IPS-20b (cell line): ENCODE data around the gene MAPK9.

Source experiments
- H3K27ac ChIP-seq: one replicate; pipeline ENCODE4 v1.5.1; 2013; ENCODE audit warnings: low read length
- H3K27me3 ChIP-seq: 2 replicates; pipeline ENCODE4 v1.6.1; 2013; ENCODE audit warnings: mild to moderate bottlenecking, low read length, inconsistent platforms; ENCODE audit not compliant: insufficient read depth
- H3K36me3 ChIP-seq: 2 replicates; pipeline ENCODE4 v1.6.1; 2013; ENCODE audit warnings: low read depth, mild to moderate bottlenecking, inconsistent platforms, low read length, moderate library complexity; ENCODE audit not compliant: insufficient read depth
- H3K4me1 ChIP-seq: 2 replicates; pipeline ENCODE4 v1.6.1; 2013; ENCODE audit warnings: mild to moderate bottlenecking, control low read depth, inconsistent platforms, low read length, moderate library complexity; ENCODE audit not compliant: insufficient read depth
- H3K4me3 ChIP-seq: 2 replicates; pipeline ENCODE4 v1.5.1; 2013; ENCODE audit warnings: mild to moderate bottlenecking, low read length, inconsistent platforms
- H3K9ac ChIP-seq: 2 replicates; pipeline ENCODE4 v1.6.1; 2013; ENCODE audit warnings: low read depth, mild to moderate bottlenecking, inconsistent platforms, low read length, moderate library complexity
- H3K9me3 ChIP-seq: 2 replicates; pipeline ENCODE4 v1.6.1; 2013; ENCODE audit warnings: mild to moderate bottlenecking, low read depth, low read length, inconsistent platforms; ENCODE audit not compliant: insufficient read depth

MAPK9 gene

DNA sequence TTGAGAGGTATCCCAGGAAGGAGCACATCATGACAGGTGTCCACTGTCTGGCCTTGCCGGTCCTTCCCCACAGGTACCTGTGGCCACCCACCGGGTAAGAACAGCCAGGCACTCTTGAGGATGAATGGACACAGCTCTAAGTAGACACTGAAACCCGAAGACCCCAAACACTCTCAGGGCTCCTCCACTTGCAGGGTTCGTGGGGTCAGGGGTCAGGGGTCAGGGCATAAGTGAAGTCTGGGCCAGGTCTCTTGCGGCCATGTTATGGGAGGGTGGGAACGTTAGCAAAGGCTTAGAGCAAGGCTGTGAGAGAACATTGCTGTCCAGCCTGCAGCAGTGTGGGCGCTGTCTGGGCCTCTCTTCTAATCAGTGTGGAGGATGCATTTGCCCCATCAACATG lies 40.0 kb downstream of the MAPK9 start:
- H3K9me3 ChIP-seq: peaks cover 57% of the 10 kb centered on the region
- H3K9ac ChIP-seq: no peak overlapping the region
- peaks cover 69% of the 10 kb centered on the region for H3K36me3 ChIP-seq
- H3K4me1 ChIP-seq: no peaks in the 10 kb centered on the region
- H3K27ac ChIP-seq: no peak overlapping the region
- no peaks in the 10 kb centered on the region for H3K27me3 ChIP-seq
- no peak overlapping the region for H3K4me3 ChIP-seq

DNA sequence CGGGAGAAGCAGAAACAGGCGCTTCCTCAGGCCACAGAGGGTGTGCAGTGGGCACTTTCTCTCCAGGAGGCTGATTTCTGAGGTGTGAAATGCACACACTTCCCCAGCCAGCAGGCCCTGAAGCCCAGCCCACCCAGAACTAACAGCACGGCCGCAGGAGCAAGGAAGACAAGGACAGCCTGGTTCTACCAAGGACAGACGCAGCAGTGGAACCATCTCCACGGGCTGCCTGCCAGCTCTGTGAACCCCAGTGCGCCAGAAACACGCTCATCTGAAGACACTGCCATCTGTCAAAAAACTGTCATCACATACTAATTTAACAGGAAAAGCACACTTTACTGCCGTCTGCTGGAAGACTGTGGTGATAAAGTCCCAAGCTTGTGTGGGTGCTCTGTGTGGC lies 40.7 kb downstream of the MAPK9 start:
- peaks cover 69% of the 10 kb centered on the region for H3K36me3 ChIP-seq
- no peak overlapping the region for H3K9ac ChIP-seq
- peaks cover 50% of the 10 kb centered on the region for H3K9me3 ChIP-seq
- no peak overlapping the region for H3K27ac ChIP-seq
- H3K4me3 ChIP-seq: no peak overlapping the region
- H3K4me1 ChIP-seq: no peaks in the 10 kb centered on the region
- no peaks in the 10 kb centered on the region for H3K27me3 ChIP-seq

DNA sequence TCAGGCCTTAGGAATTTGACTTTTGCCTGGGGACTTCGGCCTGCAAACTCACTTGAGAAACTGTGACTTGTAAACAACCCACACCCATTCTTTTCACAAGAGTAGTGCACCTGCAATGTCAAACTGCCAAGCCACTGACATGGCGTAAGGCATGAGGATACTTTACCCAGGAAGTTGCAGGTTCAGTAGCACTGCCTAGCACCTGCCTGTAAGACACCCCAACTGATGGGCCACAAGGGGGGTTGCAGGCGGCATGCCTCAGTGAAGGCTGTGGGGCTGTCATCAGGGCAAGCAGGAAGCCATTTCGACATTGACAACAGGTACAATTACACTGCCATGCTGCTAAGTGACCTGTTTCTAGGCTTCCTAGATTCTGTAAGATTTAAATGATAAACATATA lies 41.6 kb downstream of the MAPK9 start:
- Histone ChIP-seq H3K4me1 (no peaks in the 10 kb centered on the region), H3K27ac (no peak overlapping the region), H3K9ac (no peak overlapping the region), H3K27me3 (no peaks in the 10 kb centered on the region), H3K4me3 (no peak overlapping the region), H3K36me3 (peaks cover 66% of the 10 kb centered on the region), H3K9me3 (peaks cover 43% of the 10 kb centered on the region)

DNA sequence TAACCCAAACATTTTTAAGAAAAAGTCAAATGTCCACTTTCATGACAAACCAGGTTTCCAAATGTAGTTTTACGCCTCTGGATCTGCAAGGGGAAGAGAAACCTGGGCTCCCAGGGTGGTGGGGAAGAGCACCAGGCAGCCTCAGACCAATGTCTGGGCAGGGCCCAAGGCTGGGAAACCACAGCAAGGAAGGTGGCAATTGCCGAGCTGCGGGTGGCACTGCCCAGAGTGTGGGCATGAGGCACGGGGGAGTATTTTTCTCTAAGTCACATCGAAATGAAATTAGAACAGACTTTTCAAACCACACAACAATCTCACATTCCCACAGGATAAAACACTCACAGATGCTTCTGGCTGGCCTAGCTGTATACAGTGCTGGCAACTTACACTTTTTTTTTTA lies 50.3 kb downstream of the MAPK9 start:
- H3K4me1 ChIP-seq: no peaks in the 10 kb centered on the region
- H3K27me3 ChIP-seq: no peaks in the 10 kb centered on the region
- no peak overlapping the region for H3K27ac ChIP-seq
- H3K9ac ChIP-seq: no peak overlapping the region
- H3K36me3 ChIP-seq: peaks cover 66% of the 10 kb centered on the region
- H3K9me3 ChIP-seq: no peaks in the 10 kb centered on the region
- H3K4me3 ChIP-seq: no peak overlapping the region

- Histone ChIP-seq H3K36me3 (peaks cover 76% of the 10 kb centered on the region), H3K9me3 (no peaks in the 10 kb centered on the region), H3K4me1 (0 out of 2 replicates have a peak, but pooled peaks cover 4% of the 10 kb centered on the region), H3K27me3 (no peaks in the 10 kb centered on the region), H3K4me3 (no peak overlapping the region), H3K27ac (no peak overlapping the region), H3K9ac (no peak overlapping the region)
These were observed 53.3 kb downstream of the MAPK9 start for GRCh38 chr5:180238631-180239030.

DNA sequence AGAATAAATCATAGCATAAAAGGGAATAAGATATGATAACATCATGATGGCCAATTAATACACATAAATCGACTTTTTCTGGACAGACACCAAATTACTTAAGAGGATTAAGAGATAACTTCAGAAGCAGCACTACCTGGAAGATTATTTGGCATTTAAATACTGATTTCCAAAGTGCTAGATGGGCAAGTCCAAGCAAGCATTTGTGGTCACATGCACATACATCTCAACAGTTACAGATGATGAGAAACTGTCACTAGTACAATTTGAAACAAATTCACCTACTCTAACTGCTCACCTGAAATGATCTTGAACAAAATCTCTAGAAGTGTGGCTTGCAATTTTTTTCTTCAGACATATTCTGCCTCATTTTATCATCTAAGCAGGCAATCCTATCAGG lies 56.0 kb downstream of the MAPK9 start:
- Histone ChIP-seq H3K27me3 (no peaks in the 10 kb centered on the region), H3K36me3 (peaks cover 60% of the 10 kb centered on the region)

DNA sequence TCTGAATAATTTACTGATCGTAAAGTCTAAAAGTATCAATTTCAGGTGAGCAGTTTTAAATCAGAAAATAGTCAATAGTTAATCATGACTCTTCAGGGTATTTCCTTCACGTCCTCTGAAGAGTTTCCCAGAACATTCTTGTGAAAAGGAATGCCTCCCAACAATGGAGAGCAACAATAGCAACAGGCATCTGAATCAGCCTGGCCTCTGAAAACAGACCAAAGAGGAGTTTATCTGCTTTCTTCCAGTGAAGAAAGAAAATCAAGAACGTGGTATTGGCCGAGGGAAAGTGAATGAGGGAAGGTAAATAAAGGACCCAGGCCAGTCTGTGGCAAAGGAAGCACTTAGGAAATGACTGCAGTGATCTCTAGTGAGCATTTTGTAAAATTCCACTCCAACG lies 56.8 kb downstream of the MAPK9 start:
- no peak overlapping the region for H3K4me3 ChIP-seq
- H3K9me3 ChIP-seq: no peaks in the 10 kb centered on the region
- no peak overlapping the region for H3K27ac ChIP-seq
- H3K27me3 ChIP-seq: no peaks in the 10 kb centered on the region
- H3K36me3 ChIP-seq: peaks cover 52% of the 10 kb centered on the region
- no peak overlapping the region for H3K9ac ChIP-seq
- H3K4me1 ChIP-seq: 0 out of 2 replicates have a peak, but pooled peaks cover 4% of the 10 kb centered on the region

More for the DNA sequence above, 56.0 kb downstream of the MAPK9 start:
- Histone ChIP-seq H3K9me3 (no peaks in the 10 kb centered on the region), H3K4me3 (no peak overlapping the region), H3K9ac (no peak overlapping the region), H3K27ac (no peak overlapping the region), H3K4me1 (0 out of 2 replicates have a peak, but pooled peaks cover 4% of the 10 kb centered on the region)

DNA sequence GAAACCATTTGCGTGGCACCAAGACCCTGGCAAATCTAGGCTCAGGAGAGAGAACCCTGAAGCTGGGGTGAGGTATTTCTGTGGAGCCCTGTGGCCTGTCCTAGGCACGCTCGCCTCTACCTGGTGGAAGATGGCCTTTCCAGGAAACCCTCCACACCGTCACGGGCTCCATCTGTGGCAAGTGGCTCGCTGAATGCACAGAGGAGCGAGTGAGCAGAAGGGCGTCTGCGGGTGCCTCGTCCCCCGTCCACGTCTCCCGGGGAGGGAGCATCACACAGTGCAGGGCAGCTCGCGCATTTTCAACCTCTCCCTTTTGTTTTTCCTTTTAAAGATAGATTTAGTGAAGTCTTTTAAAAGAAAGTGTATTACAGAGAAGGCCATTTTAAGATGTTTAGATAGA lies 57.6 kb downstream of the MAPK9 start:
- no peak overlapping the region for H3K9ac ChIP-seq

DNA sequence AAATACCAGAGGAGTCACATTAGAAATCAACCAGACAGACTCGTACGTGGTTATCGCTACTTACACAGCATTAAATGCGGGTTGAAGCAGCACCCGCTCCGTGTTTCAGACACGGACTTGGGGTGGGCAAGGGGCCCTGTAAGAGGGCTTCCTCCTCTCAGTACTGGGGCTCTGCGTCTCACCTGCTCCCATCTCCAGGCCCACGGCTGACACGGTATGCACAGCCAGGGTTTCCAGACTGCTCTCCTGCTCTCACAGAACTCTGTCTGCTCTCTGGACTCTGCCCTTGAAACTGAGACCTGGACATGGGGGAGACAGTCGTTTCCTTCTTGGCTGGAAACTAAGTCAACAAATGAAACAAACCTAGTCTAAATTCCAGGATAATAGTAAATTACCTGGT lies 58.2 kb downstream of the MAPK9 start:
- Histone ChIP-seq H3K9me3 (no peaks in the 10 kb centered on the region), H3K27me3 (no peaks in the 10 kb centered on the region), H3K36me3 (peaks cover 39% of the 10 kb centered on the region), H3K4me1 (0 out of 2 replicates have a peak, but pooled peaks cover 4% of the 10 kb centered on the region), H3K9ac (no peak overlapping the region), H3K4me3 (no peak overlapping the region), H3K27ac (no peak overlapping the region)

More for the DNA sequence above, 57.6 kb downstream of the MAPK9 start:
- Histone ChIP-seq H3K36me3 (peaks cover 44% of the 10 kb centered on the region), H3K9me3 (no peaks in the 10 kb centered on the region), H3K27me3 (no peaks in the 10 kb centered on the region), H3K4me3 (no peak overlapping the region), H3K27ac (no peak overlapping the region), H3K4me1 (0 out of 2 replicates have a peak, but pooled peaks cover 4% of the 10 kb centered on the region)

DNA sequence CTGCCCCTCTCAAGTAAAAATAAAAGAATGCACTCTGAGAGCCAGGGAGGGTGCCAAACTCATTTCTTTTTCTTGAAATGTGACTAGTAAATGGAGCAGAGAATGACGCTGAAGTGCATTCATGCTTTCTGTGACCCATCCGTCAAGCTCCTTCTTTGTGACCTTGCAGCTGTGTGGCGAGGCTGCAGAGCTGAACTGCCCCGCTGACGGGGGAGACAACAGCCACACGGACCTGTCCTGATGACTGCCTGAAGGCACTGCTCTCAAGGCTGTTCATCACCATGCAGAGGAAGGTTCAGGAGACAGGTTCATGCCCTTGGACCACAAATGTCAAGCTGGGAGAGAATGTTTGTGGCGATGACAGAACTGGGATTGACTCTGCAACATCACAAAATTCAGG lies 61.9 kb downstream of the MAPK9 start:
- Histone ChIP-seq H3K36me3 (peaks cover 11% of the 10 kb centered on the region), H3K4me3 (no peak overlapping the region), H3K27me3 (no peaks in the 10 kb centered on the region), H3K4me1 (no peaks in the 10 kb centered on the region), H3K9ac (no peak overlapping the region), H3K9me3 (peaks cover 17% of the 10 kb centered on the region; the same call in 1 of the 2 replicates), H3K27ac (no peak overlapping the region)

DNA sequence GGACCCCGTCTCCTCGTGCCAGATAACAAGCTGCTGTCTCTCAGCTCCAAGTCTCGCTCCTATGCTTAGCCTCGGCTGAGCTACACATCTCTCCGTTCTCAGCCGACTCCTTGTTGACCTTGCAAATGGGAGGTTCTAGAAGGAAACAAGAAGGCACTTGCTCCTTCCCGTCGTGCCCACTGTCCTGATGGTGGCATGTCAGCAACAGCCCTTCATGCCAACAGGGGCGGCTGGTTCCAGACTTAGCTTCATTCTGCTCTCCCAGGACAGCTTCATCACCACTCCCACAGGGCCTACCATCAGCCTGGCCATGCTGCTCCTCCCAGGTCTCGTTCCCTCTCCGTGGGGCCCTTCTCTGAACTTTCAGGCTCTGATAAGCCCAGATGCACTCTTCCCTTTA lies 69.8 kb downstream of the MAPK9 start:
- H3K27me3 ChIP-seq: no peaks in the 10 kb centered on the region
- H3K27ac ChIP-seq: no peak overlapping the region
- no peaks in the 10 kb centered on the region for H3K4me1 ChIP-seq
- H3K9me3 ChIP-seq: peaks cover 68% of the 10 kb centered on the region
- H3K4me3 ChIP-seq: no peak overlapping the region
- no peak overlapping the region for H3K9ac ChIP-seq
- no peaks in the 10 kb centered on the region for H3K36me3 ChIP-seq

DNA sequence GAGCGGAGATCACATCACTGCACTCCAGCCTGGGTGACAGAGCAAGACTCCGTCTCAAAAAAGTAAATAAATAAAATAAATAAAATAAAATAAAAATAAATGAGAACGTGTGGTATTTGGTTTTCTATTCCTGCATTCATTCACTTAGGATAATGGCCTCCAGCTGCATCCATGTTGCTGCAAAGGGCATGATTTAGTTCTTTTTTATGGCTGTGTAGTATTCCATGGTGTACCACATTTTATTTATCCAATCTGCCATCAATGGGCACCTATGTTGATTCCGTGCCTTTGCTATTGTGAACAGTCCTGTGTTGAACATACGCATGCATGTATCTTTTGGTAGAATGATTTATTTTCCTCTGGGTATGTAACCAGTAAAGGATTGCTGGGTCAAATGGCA lies 74.1 kb downstream of the MAPK9 start:
- Histone ChIP-seq H3K9me3 (peaks cover 40% of the 10 kb centered on the region), H3K36me3 (no peaks in the 10 kb centered on the region), H3K4me3 (no peak overlapping the region), H3K4me1 (no peaks in the 10 kb centered on the region), H3K27me3 (no peaks in the 10 kb centered on the region), H3K27ac (no peak overlapping the region), H3K9ac (no peak overlapping the region)
